Lung microvascular endothelial cell (primary cell): ENCODE measurements around the gene TMPRSS11F. TPM values are rescaled to one million over a fixed set of nuclear protein-coding genes. Genes with fewer than 3 reads are reported as not detected.

Experiments used
- DNase-seq, 2 donors: peaks; one replicate each; pipeline versions ENCODE4 v3.0.0 to v3.0.0-alpha.2; 2010; ENCODE audit warnings: low read depth in 2 of 2
- total RNA-seq: library from RNA; depleted of rRNA; stranded (reverse); fragments of >200 nt; gene quantifications from 2 replicates; pipeline ENCODE4 v1.2.1, GENCODE V29; 2014

The TMPRSS11F gene
- total RNA-seq, 1 donor from 2014 or later = not detected

DNA sequence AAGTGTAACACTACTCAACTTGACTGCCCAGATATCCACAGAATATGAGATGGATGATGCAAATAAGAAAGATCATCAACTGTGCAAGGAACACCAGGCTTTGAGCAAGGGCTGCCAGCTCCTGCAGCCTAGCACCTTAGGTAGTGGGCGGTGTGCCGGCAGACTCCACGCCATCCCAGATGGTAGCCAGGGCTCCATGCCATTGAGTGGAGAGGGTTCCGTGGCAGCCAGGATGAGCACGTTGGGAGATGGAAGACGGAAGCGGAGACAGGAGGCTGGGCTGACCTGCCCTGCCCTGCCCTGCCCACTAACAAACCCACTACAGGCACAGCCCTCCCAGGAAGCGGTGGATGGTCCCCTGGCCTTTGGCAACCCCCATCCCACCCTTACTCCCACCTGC lies 51.9 kb downstream of the TMPRSS11F start:
- no peak for DNase-seq

DNA sequence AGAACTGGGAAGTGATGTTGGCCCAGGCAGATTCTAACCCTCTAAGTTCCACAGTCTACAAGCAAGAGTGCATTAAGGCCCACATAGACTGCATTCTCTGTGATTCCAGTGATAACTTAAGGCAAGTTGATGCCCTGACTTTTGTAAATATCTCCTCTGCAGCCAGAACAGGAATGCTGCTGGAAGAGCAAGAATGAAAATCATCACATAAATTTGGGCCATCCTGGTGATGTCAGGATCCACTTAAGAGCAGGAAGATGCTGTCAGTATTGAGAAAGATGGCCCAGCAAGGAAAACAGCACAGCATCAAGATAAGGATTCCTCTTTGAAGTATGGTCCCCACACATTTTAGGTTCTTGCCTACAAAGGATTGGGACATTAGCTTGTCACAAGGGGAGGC lies 52.4 kb downstream of the TMPRSS11F start:
- DNase-seq = no peak

DNA sequence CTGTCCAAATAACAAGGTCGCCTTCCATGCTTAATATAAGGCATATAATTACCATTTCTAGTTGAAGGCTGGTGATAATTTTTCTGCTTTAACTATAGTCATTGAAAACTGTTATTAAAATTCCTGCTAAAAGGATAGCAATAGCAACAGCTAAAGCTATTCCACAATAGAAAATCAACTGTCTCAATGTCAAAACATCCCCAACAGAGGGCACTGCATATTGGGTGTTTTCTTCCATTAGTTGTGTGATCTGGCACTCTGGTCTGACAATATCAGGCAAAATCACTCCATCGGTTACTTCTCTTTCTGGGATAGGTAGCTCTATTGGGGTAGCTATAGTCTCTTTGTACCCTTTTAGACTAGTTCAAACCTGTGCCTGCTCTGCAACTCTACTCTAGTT lies 53.5 kb downstream of the TMPRSS11F start:
- DNase-seq = no peak

DNA sequence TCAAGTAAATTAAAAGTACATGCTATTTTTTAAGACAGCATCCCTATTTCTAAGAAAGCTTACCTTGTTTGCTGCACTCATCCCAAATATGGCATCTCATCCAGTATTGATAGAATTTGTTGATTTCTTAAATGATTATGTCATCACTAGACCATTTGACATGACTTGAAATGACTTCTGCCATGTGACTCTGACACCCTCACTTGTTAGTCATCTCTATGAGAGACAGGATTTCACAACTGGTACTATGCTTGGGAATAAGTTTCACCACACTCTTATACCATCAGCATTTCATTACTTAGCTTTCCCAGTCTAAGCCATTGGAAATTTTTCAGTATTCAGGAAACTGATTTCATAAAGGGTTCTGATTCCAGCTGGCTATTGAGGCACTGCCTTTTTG lies 55.3 kb downstream of the TMPRSS11F start:
- DNase-seq = no peak

DNA sequence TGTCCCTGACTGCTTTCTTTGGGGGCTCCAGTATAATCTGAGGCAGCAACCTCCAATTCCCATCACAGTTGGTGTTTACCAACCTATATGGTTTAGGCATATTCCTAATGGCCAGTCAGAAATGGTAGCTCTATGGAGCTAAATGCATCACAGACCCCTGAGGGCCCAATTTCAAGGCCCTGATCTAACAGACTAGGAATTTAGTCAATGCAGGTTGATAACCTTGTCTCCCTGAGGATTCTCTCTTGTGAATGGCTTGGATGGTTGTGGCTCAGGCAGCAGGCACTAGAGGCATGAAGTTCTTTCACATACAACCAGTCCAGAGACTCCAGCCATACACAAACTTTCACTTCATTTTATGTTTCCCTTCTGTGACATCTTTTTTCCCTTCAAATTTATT lies 59.4 kb downstream of the TMPRSS11F start:
- no peak for DNase-seq

DNA sequence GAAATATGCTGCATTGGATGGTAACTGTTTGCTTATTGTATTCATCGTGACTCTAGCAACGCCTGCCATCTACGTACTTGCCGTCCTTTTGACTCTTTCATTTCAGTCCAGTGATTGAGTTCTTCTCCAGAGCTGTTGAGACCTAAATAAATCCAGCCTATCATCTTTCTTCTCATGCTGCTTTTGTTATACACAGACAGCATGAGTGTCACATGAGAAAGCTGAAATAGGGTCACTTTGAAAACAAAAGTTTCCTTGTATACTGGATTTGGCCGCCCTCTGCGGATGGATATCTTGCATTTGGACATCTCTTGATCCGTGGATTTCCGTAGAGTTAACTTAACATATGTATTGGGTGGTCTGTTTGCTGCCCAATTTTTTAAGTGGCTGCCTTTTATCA lies 67.2 kb downstream of the TMPRSS11F start:
- no peak for DNase-seq

DNA sequence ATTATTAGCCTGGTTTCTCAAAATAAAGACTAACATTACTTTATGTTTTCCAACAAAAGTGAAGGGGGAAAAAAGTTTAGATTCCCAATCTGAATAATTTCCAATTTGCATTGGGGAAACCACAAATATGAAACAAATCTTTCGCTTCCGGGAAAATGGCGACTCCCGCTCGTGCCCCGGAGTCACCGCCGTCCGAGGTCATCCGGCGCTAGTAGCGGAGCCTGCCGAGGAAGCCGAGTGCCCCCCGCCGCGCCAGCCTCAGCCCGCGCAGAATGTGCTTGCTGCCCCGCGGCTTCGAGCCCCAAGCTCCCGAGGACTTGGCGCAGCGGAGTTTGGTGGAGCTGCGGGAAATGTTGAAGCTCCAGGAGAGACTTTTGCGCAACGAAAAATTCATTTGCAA lies 91.4 kb downstream of the TMPRSS11F start:
- no peak for DNase-seq

DNA sequence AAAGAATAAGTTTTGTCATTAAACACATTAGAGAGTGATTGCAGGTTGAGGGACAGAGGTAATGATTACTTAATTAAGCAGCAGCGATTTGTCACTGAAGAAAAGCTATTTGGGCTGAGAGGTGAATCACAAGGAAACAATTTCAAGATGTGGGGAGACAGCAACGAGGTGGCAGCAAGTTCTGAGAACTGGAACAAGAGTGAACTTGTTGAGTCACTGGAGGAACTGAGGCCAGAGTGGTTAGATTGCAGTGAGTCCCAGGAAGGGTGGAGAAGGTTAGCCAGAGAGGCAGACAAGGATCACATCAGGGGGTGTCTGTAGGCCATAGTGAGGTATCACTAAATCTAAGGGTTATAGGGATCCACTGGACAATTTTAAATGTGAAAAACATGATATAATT lies 108.5 kb downstream of the TMPRSS11F start:
- DNase-seq = no peak

DNA sequence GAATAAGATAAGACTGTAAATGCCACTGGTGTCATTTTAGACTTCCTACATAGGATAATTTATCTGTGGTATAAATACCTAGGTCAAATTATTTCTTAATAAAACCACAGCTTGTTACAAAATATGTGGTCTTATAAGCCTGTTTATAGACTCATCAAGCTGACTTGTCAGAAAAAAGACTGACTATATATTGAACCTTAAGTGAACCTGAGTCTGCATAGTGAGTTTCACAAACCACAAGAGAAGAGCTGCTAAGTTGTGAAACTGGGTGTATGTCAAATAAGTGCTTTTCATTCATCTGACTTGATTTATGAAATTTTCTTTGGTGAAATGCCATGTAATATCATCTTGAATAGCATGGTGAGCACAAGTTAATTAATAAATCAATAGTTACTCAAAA lies 118.0 kb downstream of the TMPRSS11F start:
- DNase-seq = no peak

Other genes starting within 250 kb of the TMPRSS11F start
- gene TMPRSS11D, start 245.9 kb downstream of the TMPRSS11F start, total RNA-seq = under 0.01 TPM in 2 replicates
- gene TMPRSS11A, start 166.4 kb downstream of the TMPRSS11F start, total RNA-seq = not detected in 2 replicates
- not detected in 2 replicates for gene TMPRSS11B, start 115.8 kb upstream of the TMPRSS11F start, total RNA-seq
- gene YTHDC1, start 220.2 kb upstream of the TMPRSS11F start, total RNA-seq = 16.6 and 28.8 TPM in 2 replicates